AG10803 (cell line): ENCODE measurements around the gene PSME1.

Experiments used
- DNase-seq: peaks from one replicate; pipeline ENCODE4 v3.0.0; 2010; ENCODE audit warnings: low read depth
- H3K4me3 ChIP-seq: 2 replicates; pipeline ENCODE4 v1.5.1; 2011; ENCODE audit warnings: mild to moderate bottlenecking, low read length, control low read depth
- TF ChIP-seq, protein P1 (sequence below): conservative IDR thresholded peaks from 2 replicates; pipeline ENCODE4 v1.5.1; 2011; ENCODE audit warnings: mild to moderate bottlenecking, low read length, control low read depth, inconsistent platforms

PSME1 gene

DNA sequence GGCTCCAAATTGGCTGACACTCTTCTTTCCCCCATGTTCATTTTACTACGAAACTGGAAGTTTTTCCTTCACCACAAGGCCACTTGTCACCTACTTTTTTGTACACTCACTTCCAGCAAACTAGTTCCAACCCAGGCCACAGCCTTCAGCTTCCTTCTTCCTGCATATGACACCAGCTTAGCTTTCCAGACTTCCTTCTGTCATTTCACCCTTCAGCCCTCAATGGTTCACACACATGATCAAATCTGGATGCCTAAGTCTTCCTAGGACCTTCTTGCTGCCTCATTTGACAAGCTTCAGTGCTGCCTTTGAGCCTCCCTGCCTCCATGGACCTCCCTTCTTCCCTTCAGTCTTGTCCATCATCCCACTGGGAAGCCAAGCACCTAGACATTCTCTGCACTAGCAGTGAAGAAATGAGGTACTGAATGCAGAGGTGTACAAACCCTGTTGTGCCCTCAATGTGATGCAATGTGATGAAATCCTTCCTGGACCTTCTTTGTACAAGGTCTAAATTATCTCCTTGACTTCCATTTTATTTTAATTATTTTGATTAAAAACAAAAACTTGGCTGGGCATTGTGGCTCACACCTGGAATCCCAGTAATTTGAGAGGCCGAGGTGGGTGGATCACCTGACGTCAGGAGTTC is 31.6 kb downstream of the PSME1 start:
- H3K4me3 ChIP-seq, result no peak overlapping the region
- TF ChIP-seq, protein P1, sequence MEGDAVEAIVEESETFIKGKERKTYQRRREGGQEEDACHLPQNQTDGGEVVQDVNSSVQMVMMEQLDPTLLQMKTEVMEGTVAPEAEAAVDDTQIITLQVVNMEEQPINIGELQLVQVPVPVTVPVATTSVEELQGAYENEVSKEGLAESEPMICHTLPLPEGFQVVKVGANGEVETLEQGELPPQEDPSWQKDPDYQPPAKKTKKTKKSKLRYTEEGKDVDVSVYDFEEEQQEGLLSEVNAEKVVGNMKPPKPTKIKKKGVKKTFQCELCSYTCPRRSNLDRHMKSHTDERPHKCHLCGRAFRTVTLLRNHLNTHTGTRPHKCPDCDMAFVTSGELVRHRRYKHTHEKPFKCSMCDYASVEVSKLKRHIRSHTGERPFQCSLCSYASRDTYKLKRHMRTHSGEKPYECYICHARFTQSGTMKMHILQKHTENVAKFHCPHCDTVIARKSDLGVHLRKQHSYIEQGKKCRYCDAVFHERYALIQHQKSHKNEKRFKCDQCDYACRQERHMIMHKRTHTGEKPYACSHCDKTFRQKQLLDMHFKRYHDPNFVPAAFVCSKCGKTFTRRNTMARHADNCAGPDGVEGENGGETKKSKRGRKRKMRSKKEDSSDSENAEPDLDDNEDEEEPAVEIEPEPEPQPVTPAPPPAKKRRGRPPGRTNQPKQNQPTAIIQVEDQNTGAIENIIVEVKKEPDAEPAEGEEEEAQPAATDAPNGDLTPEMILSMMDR, result no peak
- DNase-seq, result no peak

DNA sequence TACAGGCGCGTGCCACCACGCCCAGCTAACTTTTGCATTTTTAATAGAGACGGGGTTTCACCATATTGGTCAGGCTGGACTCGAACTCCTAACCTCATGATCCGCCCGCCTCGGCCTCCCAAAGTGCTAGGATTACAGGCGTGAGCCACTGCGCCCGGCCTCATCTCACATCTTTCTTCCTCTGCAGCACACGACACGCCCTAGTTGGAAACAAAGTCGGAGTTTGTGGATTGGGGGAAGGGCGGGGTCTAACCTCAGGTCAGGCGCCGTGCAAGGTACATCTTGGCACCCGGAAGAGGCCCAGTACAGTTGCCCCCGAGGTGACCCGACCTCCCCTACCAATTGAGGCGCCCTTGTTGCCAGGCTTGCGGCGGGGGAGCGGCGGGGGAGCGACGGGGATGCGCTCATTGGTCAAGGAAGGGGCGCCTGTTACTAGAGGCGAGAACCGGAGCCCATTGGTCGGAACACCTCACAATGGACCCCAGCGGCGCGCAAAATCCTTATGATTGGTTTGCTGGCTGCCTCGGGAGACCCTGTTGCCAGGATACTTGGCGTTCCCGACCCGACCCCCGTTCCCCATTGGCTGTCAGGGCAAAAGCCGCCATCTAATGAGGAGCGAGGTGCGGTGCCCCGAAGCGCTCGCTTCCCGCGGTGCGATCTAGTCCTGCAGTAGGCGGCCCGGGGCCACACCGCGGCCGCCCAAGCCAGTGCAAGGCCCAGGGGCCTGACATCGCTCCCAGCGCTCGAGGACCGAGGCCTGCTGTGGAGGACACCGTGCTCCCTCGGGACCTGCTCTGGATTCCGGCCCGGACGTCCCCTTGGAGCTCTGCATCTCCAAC is 35.6 kb downstream of the PSME1 start, which contains the start of gene REC8:
Gene REC8 (plus strand): TSS at position 659 of the 839 bp plus-strand sequence. CDS start 473 bp downstream, outside the sequence.
- H3K4me3 ChIP-seq, result no peak within 1 kb of the TSS
- TF ChIP-seq, protein P1, result no peak
- no peak for DNase-seq

DNA sequence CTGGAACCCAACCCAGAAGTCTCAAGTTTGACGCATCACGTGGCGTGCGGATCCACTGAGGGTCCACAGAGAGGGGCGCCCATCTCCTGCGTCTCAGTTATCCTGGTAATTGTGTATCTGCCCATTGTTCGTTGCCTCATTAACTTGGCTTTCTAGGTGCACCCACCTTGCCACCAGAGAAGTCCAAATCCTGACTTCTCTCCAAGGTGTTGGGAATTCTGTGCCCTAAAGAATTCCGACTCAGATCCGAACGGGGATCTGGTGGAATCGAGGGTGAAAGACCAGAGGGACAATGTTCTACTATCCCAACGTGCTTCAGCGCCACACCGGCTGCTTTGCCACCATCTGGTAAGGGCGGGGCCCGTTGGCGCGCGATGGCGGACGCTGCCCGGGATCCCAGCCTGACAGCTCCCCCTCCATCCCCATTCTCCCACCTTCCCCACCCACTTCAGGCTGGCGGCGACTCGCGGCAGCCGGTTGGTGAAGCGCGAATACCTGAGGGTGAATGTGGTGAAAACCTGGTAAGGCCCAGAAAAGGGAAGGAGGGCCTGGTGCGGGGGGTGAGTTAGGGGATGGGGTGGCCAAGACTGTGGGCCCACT is 36.4 kb downstream of the PSME1 start:
- TF ChIP-seq, protein P1, result no peak
- no peak for DNase-seq
- no peak overlapping the region for H3K4me3 ChIP-seq

DNA sequence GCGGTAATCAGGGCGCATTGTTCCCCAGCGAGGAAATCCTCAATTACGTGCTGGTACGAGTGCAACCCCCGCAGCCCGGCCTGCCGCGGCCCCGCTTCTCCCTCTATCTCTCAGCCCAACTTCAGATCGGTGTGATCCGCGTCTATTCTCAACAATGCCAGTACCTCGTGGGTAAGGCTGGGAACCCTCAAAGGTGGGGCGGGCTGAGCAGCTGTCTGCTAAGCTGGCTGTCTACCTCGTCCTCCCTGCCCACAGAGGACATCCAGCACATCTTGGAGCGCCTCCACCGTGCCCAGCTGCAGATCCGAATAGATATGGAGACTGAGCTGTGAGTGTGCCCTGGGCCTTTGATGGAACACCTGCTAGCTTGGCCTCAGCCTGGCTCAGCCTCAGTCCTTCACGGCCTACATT is 36.9 kb downstream of the PSME1 start:
- DNase-seq, result no peak
- TF ChIP-seq, protein P1, result no peak
- no peak overlapping the region for H3K4me3 ChIP-seq

DNA sequence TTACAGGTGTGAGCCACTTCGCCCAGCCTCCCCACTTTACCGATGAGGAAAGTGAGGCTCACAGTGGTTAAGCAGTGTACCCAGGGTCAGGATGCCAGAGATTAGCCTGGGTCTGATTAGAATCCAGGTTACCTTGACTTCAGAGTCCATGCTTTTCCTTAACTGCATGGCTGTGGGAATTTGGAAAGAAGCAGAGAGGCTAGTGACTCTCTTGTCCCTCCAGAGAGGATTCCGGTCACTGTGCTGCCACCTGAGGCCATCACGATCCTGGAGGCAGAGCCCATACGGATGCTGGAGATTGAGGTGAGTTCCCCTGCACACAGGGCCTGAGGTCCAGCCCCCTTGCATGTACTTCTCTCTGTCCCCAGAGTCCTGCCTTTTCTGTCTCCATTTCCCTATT is 40.6 kb downstream of the PSME1 start:
- TF ChIP-seq, protein P1, result no peak
- no peak for DNase-seq
- H3K4me3 ChIP-seq, result no peak overlapping the region

DNA sequence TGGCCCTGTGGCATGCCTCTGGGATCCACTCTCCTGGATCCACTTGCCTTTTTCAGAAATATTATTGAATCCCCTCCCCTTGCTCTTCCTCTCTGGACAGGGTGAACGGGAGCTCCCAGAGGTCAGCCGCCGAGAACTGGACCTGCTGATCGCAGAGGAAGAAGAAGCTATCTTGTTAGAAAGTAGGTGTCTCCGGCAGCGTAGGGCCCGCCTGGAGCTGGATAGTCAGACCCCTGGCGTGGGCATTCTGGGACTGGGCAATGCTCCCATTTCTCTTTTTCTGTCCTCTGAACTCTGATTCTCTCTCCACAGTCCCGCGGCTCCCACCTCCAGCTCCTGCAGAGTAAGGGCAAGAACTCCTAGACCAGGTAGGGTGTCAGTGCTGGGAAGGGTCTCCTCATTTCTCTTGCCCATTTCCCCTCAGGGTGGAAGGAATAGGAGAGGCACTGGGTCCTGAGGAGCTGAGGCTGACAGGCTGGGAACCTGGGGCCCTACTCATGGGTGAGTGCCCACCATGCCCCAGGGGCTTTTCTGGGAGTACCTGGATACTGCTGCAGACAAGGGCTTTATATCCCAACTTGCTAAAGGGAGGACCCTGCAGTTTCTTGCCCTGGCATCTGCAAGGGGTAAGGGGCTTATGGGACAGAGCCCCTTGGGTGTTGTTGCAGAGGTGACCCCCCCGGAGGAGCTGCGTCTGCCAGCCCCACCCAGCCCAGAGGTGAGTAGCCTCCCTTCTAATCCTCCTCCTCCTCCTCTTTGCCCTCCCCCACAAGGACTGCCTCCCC is 41.2 kb downstream of the PSME1 start:
- TF ChIP-seq, protein P1, result no peak
- DNase-seq, result no peak
- H3K4me3 ChIP-seq, result no peak overlapping the region
